ENCODE data around the gene TMEM270. TPM values are rescaled to one million over a fixed set of nuclear protein-coding genes. Genes with fewer than 3 reads are reported as not detected.

The TMEM270 gene
- total RNA-seq, 1 donor from 2014 or later: not detected

GRCh38 chr7:73912223-73912622 lies 51.3 kb downstream of the TMEM270 start:
- TF ChIP-seq CTCF (conservative IDR thresholded peaks at IDR 0.05): no peak
- Mint-ChIP-seq H3K4me1 (no peaks in the 10 kb centered on the region), H3K4me3 (no peak overlapping the region), H3K27me3 (ENCODE audit: low read depth) (no peaks in the 10 kb centered on the region), H3K9me3 (no peaks in the 10 kb centered on the region), H3K27ac (ENCODE audit: unreplicated experiment) (no peak overlapping the region), H3K36me3 (ENCODE audit: low read depth) (no peaks in the 10 kb centered on the region)
- no peak for DNase-seq (ENCODE audit: low read depth, low spot score)

Other genes with a start within 250 kb of the TMEM270 start
- 0.80 and 1.1 TPM in 2 replicates for gene MLXIPL, start 236.6 kb upstream of the TMEM270 start, total RNA-seq
- 10.0 and 10.1 TPM in 2 replicates for gene VPS37D, start 193.3 kb upstream of the TMEM270 start, total RNA-seq
- gene DNAJC30, start 177.7 kb upstream of the TMEM270 start, total RNA-seq: 11.1 and 11.4 TPM in 2 replicates
- 66.9 and 70.8 TPM in 2 replicates for gene BUD23, start 177.6 kb upstream of the TMEM270 start, total RNA-seq
- 16.4 and 17.7 TPM in 2 replicates for gene STX1A, start 141.5 kb upstream of the TMEM270 start, total RNA-seq
- 23.3 and 26.4 TPM in 2 replicates for gene ABHD11, start 122.4 kb upstream of the TMEM270 start, total RNA-seq
- 0.19 TPM in 1 of 2 replicates, not detected in the other for gene CLDN3, start 90.9 kb upstream of the TMEM270 start, total RNA-seq
- gene CLDN4, start 30.2 kb upstream of the TMEM270 start, total RNA-seq: 0.34 and 0.47 TPM in 2 replicates
- 1.7 and 2.3 TPM in 2 replicates for gene METTL27, start 18.6 kb upstream of the TMEM270 start, total RNA-seq
- gene ELN, start 167.0 kb downstream of the TMEM270 start, total RNA-seq: 0.41 and 1.0 TPM in 2 replicates
- gene LIMK1, start 222.6 kb downstream of the TMEM270 start, total RNA-seq: 80.4 and 82.1 TPM in 2 replicates